Fibroblast of lung (primary cell): Measurements from ENCODE around the gene GALNT18.

Experiments used
- EZH2 ChIP-seq: IDR thresholded peaks from 2 replicates; pipeline ENCODE4 v1.5.1; 2012; ENCODE audit warnings: low read length, control low read depth, mild to moderate bottlenecking; ENCODE audit errors: missing control alignments
- TF ChIP-seq, protein P1 (sequence below), 2 donors: IDR thresholded peaks in 1 of 2; conservative IDR thresholded peaks in 1 of 2; 1 replicate in 1 of 2; 2 replicates in 1 of 2; pipeline ENCODE4 v1.5.1; 2011 to 2012; ENCODE audit warnings: low read length in 2 of 2, control low read depth in 1 of 2, inconsistent platforms in 1 of 2, low read depth in 1 of 2, mild to moderate bottlenecking in 1 of 2

DNA sequence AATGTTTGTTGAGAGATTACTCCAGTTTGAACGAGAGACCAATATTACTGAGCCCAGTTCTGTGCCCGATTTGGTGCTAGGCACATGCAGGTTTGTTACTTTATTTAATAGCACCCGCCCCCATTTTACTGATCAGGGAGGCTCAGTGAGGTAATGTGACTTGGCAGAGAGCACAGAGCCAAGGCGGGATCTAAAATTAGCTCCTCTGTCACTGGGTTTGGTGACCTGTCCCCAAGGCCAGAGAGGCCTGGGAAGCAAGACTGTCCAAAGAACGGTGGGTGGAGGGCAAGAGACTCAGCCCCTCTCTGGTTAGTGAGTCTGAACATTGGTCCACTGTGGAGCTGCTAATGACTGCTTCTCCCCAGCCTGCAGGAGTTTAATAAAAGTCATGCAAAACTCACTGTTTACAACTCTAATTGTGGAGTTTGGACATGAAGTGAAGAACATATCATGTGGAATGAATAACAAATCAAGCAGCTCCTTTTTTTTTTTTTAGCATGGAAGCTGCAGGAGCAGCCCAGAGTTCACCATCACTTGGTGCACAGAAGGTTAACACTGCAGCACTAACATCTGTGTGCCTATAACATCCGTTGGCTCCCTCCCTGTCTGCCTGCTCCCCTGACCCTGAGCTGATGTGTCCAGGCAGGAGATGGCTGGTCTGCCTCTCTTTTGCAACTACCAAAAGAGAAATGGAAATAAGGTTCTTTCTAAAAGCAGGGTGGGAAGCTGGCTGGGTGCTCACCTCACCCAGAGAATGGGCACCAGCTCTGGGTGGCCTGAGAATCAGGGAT, 307.7 kb downstream of the GALNT18 start:
- TF ChIP-seq, protein P1, sequence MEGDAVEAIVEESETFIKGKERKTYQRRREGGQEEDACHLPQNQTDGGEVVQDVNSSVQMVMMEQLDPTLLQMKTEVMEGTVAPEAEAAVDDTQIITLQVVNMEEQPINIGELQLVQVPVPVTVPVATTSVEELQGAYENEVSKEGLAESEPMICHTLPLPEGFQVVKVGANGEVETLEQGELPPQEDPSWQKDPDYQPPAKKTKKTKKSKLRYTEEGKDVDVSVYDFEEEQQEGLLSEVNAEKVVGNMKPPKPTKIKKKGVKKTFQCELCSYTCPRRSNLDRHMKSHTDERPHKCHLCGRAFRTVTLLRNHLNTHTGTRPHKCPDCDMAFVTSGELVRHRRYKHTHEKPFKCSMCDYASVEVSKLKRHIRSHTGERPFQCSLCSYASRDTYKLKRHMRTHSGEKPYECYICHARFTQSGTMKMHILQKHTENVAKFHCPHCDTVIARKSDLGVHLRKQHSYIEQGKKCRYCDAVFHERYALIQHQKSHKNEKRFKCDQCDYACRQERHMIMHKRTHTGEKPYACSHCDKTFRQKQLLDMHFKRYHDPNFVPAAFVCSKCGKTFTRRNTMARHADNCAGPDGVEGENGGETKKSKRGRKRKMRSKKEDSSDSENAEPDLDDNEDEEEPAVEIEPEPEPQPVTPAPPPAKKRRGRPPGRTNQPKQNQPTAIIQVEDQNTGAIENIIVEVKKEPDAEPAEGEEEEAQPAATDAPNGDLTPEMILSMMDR (conservative IDR thresholded peaks at IDR 0.05 in 1 of 2, IDR thresholded peaks at IDR 0.05 in 1 of 2; ENCODE audit: low read depth in 1 of 2, low read length in 2 of 2), result no peak
- no peak for TF ChIP-seq EZH2
